ENCODE data around the gene DNAH9. TPM values are rescaled to one million over a fixed set of nuclear protein-coding genes. Genes with fewer than 3 reads are reported as not detected.

The DNAH9 gene
- total RNA-seq = 0.08 TPM
- long read RNA-seq = 0 reads

- DNase-seq = peak; percentile 97
- peaks cover 14% of the 10 kb centered on the region for H3K4me1 ChIP-seq
- peaks cover 32% of the 10 kb centered on the region for H3K27me3 ChIP-seq (ENCODE audit: low read depth)
- intact Hi-C loops (cut with micrococcal nuclease) = no loop called here
- H3K27ac ChIP-seq (replicated peaks) = peak within 1 kb of the TSS; percentile 66
- TF ChIP-seq, protein P1, sequence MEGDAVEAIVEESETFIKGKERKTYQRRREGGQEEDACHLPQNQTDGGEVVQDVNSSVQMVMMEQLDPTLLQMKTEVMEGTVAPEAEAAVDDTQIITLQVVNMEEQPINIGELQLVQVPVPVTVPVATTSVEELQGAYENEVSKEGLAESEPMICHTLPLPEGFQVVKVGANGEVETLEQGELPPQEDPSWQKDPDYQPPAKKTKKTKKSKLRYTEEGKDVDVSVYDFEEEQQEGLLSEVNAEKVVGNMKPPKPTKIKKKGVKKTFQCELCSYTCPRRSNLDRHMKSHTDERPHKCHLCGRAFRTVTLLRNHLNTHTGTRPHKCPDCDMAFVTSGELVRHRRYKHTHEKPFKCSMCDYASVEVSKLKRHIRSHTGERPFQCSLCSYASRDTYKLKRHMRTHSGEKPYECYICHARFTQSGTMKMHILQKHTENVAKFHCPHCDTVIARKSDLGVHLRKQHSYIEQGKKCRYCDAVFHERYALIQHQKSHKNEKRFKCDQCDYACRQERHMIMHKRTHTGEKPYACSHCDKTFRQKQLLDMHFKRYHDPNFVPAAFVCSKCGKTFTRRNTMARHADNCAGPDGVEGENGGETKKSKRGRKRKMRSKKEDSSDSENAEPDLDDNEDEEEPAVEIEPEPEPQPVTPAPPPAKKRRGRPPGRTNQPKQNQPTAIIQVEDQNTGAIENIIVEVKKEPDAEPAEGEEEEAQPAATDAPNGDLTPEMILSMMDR (IDR thresholded peaks at IDR 0.05; ENCODE audit: borderline replicate concordance) = no peak
- H3K4me3 ChIP-seq = peak within 1 kb of the TSS; percentile 81
- H3K9me3 ChIP-seq (replicated peaks) = no peaks in the 10 kb centered on the region
- H3K36me3 ChIP-seq = no peaks in the 10 kb centered on the region
Measured at GRCh38 chr17:11598274-11599221, at the start of gene DNAH9. TSS of gene DNAH9 (plus strand) at chr17:11598470. CDS start at chr17:11598499, 29 bp downstream.

DNA sequence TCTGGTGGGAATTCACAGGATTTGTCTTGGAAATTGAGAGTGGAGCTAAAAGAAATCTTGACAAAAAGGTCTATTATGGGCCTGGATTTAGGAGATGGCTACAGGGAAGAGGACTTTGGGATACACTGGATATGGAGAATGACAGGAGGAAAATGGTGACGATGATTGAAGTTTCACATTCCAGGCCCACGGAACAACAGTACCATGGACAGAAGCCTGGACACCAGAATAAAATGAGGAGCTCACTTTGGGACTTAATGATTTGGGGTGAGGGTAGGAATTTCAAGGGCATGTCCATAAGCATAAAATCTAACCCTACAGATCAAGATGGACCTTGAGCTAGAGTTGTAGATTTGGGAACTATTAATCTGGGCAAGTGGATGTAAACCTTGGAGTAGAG is 47.8 kb upstream of the DNAH9 start:
- no peaks in the 10 kb centered on the region for H3K27me3 ChIP-seq (ENCODE audit: low read depth)
- TF ChIP-seq, protein P1 (IDR thresholded peaks at IDR 0.05; ENCODE audit: borderline replicate concordance) = no peak
- DNase-seq = no peak
- no peak overlapping the region for H3K27ac ChIP-seq (replicated peaks)
- intact Hi-C loops (cut with micrococcal nuclease) = no loop called here
- H3K4me1 ChIP-seq = no peaks in the 10 kb centered on the region
- H3K36me3 ChIP-seq = no peaks in the 10 kb centered on the region
- H3K4me3 ChIP-seq = no peak overlapping the region
- H3K9me3 ChIP-seq (replicated peaks) = no peaks in the 10 kb centered on the region

DNA sequence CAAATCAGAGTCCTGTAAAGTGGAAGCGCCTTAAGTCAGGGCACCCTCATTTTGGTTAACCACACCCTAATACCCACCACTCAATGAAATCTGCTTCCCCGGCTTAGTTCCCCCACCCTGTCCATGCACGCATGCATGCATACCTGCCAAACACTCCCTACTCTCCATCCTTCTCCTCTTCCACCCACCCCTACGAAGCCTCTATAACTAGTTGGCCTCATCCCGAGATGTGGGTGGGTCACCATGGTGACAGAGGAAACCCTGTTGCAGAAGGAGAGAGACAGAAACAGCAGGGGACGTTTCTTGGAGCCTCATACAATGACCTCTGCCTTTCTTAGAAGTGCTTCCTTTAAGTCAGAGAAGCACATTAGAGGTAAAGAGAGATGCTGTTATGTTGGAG is 46.8 kb upstream of the DNAH9 start:
- DNase-seq = no peak
- intact Hi-C loops (cut with micrococcal nuclease) = no loop called here
- H3K9me3 ChIP-seq (replicated peaks) = no peaks in the 10 kb centered on the region
- TF ChIP-seq, protein P1 (IDR thresholded peaks at IDR 0.05; ENCODE audit: borderline replicate concordance) = no peak
- no peaks in the 10 kb centered on the region for H3K4me1 ChIP-seq
- H3K36me3 ChIP-seq = no peaks in the 10 kb centered on the region
- no peak overlapping the region for H3K27ac ChIP-seq (replicated peaks)
- no peaks in the 10 kb centered on the region for H3K27me3 ChIP-seq (ENCODE audit: low read depth)
- H3K4me3 ChIP-seq = no peak overlapping the region

DNA sequence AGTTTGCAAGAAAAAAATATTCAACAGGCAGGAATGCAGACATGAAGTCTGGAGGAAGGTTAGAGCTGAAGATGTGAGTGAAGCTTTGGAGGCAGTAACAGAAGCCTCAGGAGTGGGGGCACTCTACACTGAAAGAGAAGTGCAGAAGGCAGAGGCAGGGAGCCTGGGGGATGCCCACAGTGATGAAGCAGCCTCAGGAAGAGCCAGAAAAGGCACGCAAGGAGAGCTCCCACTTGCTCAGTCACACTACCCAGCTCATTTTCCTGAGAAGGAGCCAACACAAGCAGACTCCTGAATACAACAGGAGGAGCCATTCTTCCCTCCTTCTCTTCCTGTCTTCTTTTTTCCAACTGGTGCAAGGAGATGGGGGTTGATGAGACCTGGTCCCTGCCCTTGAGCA is 45.1 kb upstream of the DNAH9 start:
- no peak overlapping the region for H3K4me3 ChIP-seq
- intact Hi-C loops (cut with micrococcal nuclease) = no loop called here
- no peaks in the 10 kb centered on the region for H3K27me3 ChIP-seq (ENCODE audit: low read depth)
- no peak overlapping the region for H3K27ac ChIP-seq (replicated peaks)
- H3K9me3 ChIP-seq (replicated peaks) = no peaks in the 10 kb centered on the region
- no peak for DNase-seq
- H3K4me1 ChIP-seq = no peaks in the 10 kb centered on the region
- H3K36me3 ChIP-seq = no peaks in the 10 kb centered on the region
- TF ChIP-seq, protein P1 (IDR thresholded peaks at IDR 0.05; ENCODE audit: borderline replicate concordance) = no peak

DNA sequence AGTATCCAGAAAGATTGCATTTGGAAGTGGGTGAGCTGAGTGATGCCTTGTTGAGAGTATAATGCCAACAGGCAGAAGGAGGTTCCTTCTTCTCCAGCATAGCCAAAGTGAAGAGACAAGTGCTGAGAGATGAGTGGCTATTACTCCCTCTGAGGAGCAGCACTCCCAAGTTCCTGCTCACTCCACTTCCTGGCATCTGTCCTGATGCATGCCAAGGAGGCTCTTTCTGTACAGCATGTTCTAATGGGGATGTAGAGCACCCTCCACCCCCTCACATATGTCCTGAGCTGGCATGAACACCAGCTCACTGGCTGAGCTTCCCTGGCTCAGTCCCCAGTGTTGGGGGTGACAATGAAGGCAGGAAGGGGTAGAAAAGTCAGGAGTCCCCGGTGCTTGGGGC is 44.2 kb upstream of the DNAH9 start:
- Histone ChIP-seq H3K4me1 (no peaks in the 10 kb centered on the region), H3K27me3 (ENCODE audit: low read depth) (peaks cover 8% of the 10 kb centered on the region), H3K36me3 (no peaks in the 10 kb centered on the region), H3K4me3 (no peak overlapping the region), H3K27ac (replicated peaks) (no peak overlapping the region), H3K9me3 (replicated peaks) (no peaks in the 10 kb centered on the region)
- TF ChIP-seq, protein P1 (IDR thresholded peaks at IDR 0.05; ENCODE audit: borderline replicate concordance) = no peak
- intact Hi-C loops (cut with micrococcal nuclease) = no loop called here
- no peak for DNase-seq
